HPDE6-E6E7 (cell line): Measurements from ENCODE around the gene TBCA.

Source experiments
- DNase-seq: peaks from one replicate; pipeline ENCODE4 v3.0.0; 2011; ENCODE audit warnings: missing footprints; ENCODE audit errors: extremely low spot score

Gene TBCA

DNA sequence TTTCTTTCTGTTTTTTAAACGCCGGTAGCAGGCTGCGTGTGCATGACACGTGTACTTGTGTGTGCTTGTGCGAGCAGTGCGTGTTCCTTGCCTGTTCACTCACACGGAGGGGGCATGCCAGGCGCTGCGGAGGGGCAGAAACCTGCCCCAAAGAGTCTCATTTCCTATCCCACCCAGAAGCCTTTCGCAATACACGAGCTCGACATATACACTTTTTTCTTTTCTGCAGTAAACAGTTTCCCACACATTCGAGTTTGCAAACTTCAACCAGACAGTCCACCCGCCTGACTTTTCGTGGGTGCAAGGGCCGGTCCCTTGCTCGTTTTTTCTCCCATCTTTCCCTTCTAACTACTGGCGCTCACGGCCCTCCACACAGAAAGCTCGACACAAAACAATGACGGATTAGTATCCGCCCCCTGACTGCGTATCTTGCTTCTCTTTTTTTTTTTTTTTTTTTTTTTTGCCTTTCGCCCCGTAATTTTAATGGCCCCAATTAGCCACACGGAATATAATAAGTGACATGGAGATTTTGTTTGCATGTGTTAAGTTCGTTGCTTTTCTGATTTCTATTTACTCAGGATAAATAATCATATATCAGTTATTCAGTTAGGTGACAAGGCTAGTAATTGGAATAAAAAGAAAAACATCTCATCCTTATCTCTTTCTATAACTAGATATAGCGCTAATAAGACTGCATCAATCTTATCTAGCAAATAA lies 132.3 kb downstream of the TBCA start:
- no peak for DNase-seq

DNA sequence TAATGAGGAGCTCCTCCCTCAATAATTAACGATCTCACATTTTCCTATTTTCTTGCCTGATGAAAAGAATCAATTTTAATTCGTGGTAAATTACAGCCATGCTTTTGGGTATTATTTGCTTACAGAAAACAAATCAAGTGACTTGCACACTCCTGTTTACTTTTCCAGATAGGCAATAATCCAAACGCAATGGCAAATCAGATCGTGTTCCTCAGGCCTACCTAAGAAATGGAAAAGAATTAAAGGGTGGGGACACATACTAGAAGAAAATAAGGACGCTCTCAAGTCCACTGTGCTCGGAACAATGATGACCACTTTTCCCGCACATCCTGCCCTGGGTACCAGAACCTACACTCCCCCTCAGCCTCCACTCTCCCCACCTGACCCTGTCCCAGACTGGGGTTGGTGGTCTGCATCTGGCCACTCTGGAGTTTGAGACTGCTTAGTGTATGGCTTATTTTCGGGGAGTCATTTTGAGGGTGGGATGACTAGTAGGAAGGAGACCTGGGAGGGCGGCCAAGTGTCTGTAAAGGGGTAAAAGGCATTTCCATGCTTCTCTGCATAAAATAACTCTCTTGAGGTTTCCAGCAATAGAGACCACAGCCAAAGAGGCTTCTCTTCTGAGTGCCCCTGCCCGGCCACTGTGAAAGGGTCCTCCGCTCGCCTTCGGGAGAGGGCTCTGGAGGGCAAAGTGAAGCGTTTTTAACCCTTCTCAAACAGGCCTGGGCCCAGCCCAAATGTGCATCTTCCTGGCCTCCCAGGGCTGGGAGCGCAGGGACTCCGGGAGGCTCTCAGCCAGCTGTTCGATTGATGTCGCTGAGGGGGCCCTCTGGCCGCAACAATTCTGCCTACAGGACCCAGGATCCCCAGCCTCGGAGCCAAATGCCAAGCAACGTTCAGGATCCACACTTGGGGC lies 133.1 kb downstream of the TBCA start:
- DNase-seq, result no peak

- no peak for DNase-seq
Observed at GRCh38 chr5:77641963-77642737, 134.0 kb downstream of the TBCA start.

- no peak for DNase-seq
Observed at GRCh38 chr5:77641397-77641943, 134.7 kb downstream of the TBCA start.
